Body of pancreas (tissue), 4 donors: ENCODE measurements around the gene ST7L. TPM values are rescaled to one million over a fixed set of nuclear protein-coding genes. Genes with fewer than 3 reads are reported as not detected.

Source experiments
- ATAC-seq: fragments of 150-250 bp; one replicate; pipeline ENCODE4 v1.9.1; 2016
- DNase-seq, 4 donors: peaks; one replicate each; pipeline ENCODE4 v3.0.0-alpha.2; 2019
- H3K27ac ChIP-seq, 4 donors: fragments of 200-600 bp; sonication (generic); 1 replicate in 3 of 4; 2 replicates in 1 of 4; pipeline versions ENCODE4 v1.5.1 to v1.6.1; 2016 to 2019; ENCODE audit warnings: mild to moderate bottlenecking in 1 of 4, mixed read lengths in 1 of 4, moderate library complexity in 1 of 4
- H3K27me3 ChIP-seq, 2 donors: fragments of 200-600 bp; sonication (generic); one replicate each; pipeline ENCODE4 v1.6.0; 2016; ENCODE audit warnings: mild to moderate bottlenecking in 1 of 2
- H3K36me3 ChIP-seq, 2 donors: fragments of 200-600 bp; sonication (generic); replicated peaks in 1 of 2; 2 replicates each; pipeline ENCODE4 v1.5.1; 2016; ENCODE audit warnings: low read depth in 2 of 2; ENCODE audit not compliant: insufficient read depth in 1 of 2
- H3K4me1 ChIP-seq: fragments of 200-600 bp; sonication (generic); one replicate; pipeline ENCODE4 v1.6.0; 2016
- H3K4me3 ChIP-seq, 2 donors: fragments of 200-600 bp; sonication (generic); 1 replicate in 1 of 2; 2 replicates in 1 of 2; pipeline ENCODE4 v1.5.1; 2016 to 2019
- H3K9me3 ChIP-seq, 3 donors: fragments of 200-600 bp; sonication (generic); 1 replicate in 2 of 3; 2 replicates in 1 of 3; pipeline ENCODE4 v1.5.1; 2016
- POLR2A ChIP-seq, 3 donors: fragments of 450-650 bp; IDR thresholded peaks; one replicate each; pipeline ENCODE4 v1.6.1; 2016; ENCODE audit warnings: antibody characterized with exemption in 3 of 3, mild to moderate bottlenecking in 2 of 3
- WGBS, 2 donors: methylation state at CpG; one replicate each; pipeline ENCODE4 v1.1.5; 2017; 5-methylcytosine and 5-hydroxymethylcytosine counted together
- intact Hi-C: fragments of 100-400 bp; cut with DNase I; formaldehyde crosslinking; loops from one replicate; pipeline ENCODE4 v1.15.1; 2023
- total RNA-seq, 2 donors: library from RNA; depleted of rRNA; stranded (reverse); fragments of >200 nt; gene quantifications; one replicate each; pipeline ENCODE4 v1.1.0, GENCODE V29; 2016
- TF ChIP-seq, protein P1 (sequence below), 7 experiments: fragments of 450-650 bp in 4 of 7; fragments of 200-600 bp in 3 of 7; sonication (generic) in 3 of 7; IDR thresholded peaks; one replicate each; pipeline ENCODE4 v1.5.1; 2016 to 2019; ENCODE audit warnings: antibody characterized with exemption in 7 of 7

ST7L gene
- total RNA-seq, 2 donors from 2014 or later, result 9.6 to 22.3 TPM

DNA sequence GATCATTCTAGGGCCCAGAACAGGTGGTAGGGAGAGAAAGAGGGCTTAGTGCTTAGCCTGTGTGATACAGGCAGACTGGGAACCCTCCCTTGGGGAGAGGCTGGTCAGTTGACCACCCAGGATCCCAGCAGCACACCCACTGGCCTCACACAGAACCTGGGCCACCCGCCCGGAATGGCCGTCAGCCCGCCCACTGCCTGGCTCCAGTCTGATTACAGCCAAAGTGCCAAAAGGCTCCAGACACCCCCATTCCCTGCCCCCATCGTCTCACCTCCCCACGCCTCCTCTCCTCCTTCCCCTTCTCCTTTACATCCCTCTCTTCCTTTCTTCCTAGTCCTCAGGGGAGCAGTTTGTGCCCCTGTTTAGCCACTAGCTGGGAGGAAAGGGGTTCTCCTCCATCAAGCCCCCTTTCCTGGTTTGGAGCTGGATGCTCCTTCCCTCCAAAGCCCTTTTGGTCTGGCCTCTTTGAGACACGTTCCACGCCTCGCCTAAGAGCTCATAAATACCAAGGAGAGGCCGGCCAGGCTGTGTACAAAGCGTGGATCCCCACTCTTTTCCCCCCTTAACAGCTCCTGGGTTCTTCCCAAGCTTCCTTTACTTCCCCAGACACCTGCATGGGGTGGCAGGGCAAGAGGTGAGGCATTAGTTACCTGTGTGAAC, 114.8 kb downstream of the ST7L start:
- Histone ChIP-seq H3K4me3 (no peak overlapping the region), H3K36me3 (no peaks in the 10 kb centered on the region), H3K27me3 (peaks cover 0 to 10% of the 10 kb centered on the region in 2 donors), H3K27ac (no peak overlapping the region), H3K4me1 (peaks cover 29% of the 10 kb centered on the region), H3K9me3 (no peaks in the 10 kb centered on the region)
- WGBS, 2 donors, result 81 to 85% methylated on average over 11 of the region's 11 CpGs
- DNase-seq (no peak), ATAC-seq (no peak)
- no peak for TF ChIP-seq POLR2A (IDR thresholded peaks at IDR 0.05)
- TF ChIP-seq, protein P1, sequence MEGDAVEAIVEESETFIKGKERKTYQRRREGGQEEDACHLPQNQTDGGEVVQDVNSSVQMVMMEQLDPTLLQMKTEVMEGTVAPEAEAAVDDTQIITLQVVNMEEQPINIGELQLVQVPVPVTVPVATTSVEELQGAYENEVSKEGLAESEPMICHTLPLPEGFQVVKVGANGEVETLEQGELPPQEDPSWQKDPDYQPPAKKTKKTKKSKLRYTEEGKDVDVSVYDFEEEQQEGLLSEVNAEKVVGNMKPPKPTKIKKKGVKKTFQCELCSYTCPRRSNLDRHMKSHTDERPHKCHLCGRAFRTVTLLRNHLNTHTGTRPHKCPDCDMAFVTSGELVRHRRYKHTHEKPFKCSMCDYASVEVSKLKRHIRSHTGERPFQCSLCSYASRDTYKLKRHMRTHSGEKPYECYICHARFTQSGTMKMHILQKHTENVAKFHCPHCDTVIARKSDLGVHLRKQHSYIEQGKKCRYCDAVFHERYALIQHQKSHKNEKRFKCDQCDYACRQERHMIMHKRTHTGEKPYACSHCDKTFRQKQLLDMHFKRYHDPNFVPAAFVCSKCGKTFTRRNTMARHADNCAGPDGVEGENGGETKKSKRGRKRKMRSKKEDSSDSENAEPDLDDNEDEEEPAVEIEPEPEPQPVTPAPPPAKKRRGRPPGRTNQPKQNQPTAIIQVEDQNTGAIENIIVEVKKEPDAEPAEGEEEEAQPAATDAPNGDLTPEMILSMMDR (IDR thresholded peaks at IDR 0.05), result no peak
- intact Hi-C loops, result no loop called here

DNA sequence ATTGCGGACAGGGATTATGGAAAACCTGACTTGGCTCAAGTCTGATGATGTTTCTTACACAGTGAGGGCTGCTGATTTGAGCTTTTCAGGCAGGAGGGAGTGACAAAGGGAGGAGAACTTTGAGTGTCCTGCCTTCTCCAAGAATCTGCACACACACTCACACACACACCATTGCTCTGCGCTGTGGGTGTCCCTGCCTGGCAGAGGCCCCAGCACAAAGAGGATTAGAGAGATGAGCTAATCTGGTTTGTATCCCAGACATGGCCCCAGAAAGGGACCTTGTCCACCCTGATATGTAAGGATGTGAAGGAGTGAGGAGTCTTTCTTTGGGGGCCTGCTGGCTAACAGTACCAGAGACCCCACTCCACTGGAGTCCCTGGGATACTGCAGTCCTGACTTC, 116.1 kb downstream of the ST7L start:
- H3K9me3 ChIP-seq, result no peaks in the 10 kb centered on the region
- H3K4me1 ChIP-seq, result peaks cover 16% of the 10 kb centered on the region
- H3K4me3 ChIP-seq, result no peak overlapping the region
- DNase-seq, result no peak
- H3K27ac ChIP-seq, result no peak overlapping the region
- TF ChIP-seq POLR2A (IDR thresholded peaks at IDR 0.05), result no peak
- TF ChIP-seq, protein P1 (IDR thresholded peaks at IDR 0.05), result no peak
- peaks cover 0 to 4% of the 10 kb centered on the region in 2 donors for H3K27me3 ChIP-seq
- no peak for ATAC-seq
- intact Hi-C loops, result no loop called here
- 81 to 88% methylated on average over 1 to 2 of the region's 2 CpGs for WGBS, 2 donors
- no peaks in the 10 kb centered on the region for H3K36me3 ChIP-seq

DNA sequence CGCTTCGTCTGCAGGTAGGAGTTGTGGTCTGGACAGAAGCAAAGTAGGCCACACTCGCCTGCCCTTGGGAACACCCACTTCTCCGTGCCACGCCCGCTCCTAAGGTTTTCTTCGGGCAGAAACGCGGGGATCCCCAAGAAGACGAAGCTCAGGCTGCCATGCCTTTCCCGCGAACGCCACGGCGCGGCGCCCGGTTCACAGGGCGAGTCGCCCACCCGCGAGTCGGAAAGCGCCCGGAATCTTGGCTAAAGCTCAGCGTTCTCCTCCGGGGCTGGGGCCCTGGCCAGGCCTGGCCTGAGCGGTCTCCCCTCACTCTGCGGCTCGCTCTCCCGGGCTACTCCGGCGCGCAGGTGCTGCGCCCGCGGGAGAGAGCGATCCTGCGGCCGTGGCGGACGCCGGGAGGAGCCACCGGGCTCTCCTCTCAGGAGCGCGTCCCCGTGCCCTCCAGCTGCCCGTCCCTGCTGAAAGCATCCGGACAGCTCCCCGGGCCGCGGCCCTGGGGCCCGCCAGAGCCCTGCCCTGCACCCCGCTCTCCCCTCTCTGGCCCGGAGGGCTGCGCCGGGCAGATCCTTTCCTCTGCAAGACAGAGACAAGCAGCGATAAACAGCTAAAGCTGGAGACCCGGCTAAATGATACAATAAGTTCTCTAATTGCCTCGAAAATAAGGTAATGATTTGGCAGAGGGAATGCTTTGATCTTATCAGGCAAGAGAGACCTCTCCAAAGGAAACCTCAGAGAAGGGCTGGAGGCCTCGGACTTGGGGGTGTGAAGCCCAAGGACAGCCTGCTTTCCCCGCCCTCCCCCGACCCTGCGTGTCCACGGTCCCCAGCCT, 116.9 kb downstream of the ST7L start:
- H3K4me1 ChIP-seq, result peaks cover 13% of the 10 kb centered on the region
- peak; percentile 84 for ATAC-seq
- 4 to 16% methylated on average over 18 to 60 of the region's 65 CpGs for WGBS, 2 donors
- no peaks in the 10 kb centered on the region for H3K9me3 ChIP-seq
- intact Hi-C loops, result no loop called here
- no peaks in the 10 kb centered on the region for H3K27me3 ChIP-seq
- DNase-seq, result peak; percentile 60 to 74 (median 65)
- peak overlapping the region in 1 of 2 donors; percentile 49 for H3K4me3 ChIP-seq
- H3K36me3 ChIP-seq, result no peaks in the 10 kb centered on the region
- H3K27ac ChIP-seq, result no peak overlapping the region
- TF ChIP-seq, protein P1 (IDR thresholded peaks at IDR 0.05), result peak; percentile 22 to 71 (median 52)
- no peak for TF ChIP-seq POLR2A (IDR thresholded peaks at IDR 0.05)

GRCh38 chr1:112496290-112496689, 122.7 kb downstream of the ST7L start:
- no peak overlapping the region for H3K4me3 ChIP-seq
- H3K27me3 ChIP-seq, result no peaks in the 10 kb centered on the region
- ATAC-seq, result no peak
- no peaks in the 10 kb centered on the region for H3K36me3 ChIP-seq
- WGBS, 2 donors, result 77 to 80% methylated on average over 5 of the region's 5 CpGs
- no peaks in the 10 kb centered on the region for H3K4me1 ChIP-seq
- intact Hi-C loops, result no loop called here
- no peak overlapping the region for H3K27ac ChIP-seq
- no peak for DNase-seq
- H3K9me3 ChIP-seq, result no peaks in the 10 kb centered on the region
- TF ChIP-seq POLR2A (IDR thresholded peaks at IDR 0.05), result no peak
- TF ChIP-seq, protein P1 (IDR thresholded peaks at IDR 0.05), result no peak
